ENCODE measurements around the gene CLEC2A. TPM values are rescaled to one million over a fixed set of nuclear protein-coding genes. Genes with fewer than 3 reads are reported as not detected.
"Not testable (repeated sequence)": the region's sequence is repeated elsewhere in the genome, so short reads cannot be mapped to it uniquely, and the experiment has no call there.

The CLEC2A gene, protein sequence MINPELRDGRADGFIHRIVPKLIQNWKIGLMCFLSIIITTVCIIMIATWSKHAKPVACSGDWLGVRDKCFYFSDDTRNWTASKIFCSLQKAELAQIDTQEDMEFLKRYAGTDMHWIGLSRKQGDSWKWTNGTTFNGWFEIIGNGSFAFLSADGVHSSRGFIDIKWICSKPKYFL
- total RNA-seq = not detected

DNA sequence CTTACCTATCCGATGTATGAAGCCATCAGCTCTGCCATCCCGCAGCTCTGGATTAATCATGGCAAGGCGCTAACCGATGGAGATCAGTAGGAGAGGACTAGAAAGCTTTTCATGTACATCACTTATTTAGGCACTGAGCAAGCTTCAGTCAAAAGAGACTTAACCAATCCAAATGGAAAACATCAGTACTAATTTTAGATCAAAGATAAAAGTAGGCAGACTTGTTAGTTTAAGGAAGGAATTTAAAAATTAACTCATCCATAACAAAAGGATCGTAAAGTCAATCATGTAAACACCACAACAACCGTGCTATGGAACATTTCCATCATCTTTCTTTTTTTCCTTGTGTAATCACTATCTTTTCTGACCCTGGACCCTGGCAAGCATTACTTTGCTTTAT lies at the start of gene CLEC2A:
TSS of gene CLEC2A (minus strand) at position 101 of the 400 bp plus-strand sequence. CDS start at position 60, 41 bp downstream.
- ChIA-PET POLR2A (no interaction called here), CTCF (interaction anchor here (1.5 kb wide), 1 partner anchor 118 kb away, joined by 5 read pairs; no protein-coding TSS in a partner anchor)

DNA sequence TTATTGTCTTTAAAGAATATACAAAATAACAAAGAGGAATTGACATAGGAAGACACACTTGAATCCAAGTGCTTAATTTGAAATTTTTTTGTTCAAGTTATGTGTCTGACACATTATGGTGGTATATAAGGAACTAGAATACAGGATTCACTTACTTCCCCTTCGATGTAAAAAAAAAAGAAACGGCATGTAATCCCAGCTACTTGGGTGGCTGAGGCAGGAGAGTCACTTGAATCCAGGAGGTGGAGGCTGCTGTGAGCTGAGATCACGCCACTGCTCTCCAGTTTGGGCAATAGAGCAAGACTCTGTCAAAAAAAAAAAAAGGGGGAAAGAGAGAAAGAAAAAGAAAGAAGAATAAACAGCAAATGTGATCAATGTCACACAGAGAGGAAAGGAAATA lies 48.0 kb upstream of the CLEC2A start:
- ChIA-PET POLR2A (no interaction called here), CTCF (no interaction called here)

DNA sequence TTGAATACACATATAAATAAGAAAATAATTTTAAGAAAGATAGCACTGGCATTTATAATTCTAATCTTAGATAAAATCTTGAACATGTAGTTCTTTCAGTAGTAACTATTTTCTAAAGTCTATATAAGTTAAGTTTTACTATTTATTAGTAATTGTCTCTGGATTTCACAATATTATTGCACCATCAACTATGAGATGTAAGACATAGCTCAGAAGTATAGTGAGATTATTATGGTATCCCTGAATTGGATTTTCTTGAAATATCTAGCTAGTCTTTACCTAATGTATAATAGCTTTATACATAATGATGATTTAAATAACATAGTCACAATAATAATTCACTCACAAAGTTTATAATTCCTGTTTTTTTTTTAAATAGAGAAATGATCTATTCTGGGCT lies 45.7 kb upstream of the CLEC2A start:
- CTCF ChIA-PET = no interaction called here
- POLR2A ChIA-PET = no interaction called here

DNA sequence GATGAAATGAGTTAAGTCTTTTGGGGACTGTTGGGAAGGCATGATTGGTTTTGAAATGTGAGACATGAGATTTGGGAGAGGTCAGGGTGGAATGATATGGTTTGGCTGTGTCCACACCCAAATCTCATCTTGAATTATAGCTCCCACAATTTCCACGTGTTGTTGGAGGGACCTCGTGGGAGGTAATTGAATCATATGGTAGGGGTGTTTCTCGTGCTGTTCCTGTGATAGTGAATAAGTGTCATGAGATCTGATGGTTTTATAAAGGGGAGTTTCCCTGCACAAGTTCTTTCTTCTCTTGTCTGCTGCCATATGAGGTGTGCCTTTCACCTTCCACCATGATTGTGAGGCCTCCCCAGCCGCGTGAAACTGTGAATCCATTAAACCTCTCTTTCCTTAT lies 44.5 kb upstream of the CLEC2A start:
- CTCF ChIA-PET, POLR2A ChIA-PET: not testable (repeated sequence)

DNA sequence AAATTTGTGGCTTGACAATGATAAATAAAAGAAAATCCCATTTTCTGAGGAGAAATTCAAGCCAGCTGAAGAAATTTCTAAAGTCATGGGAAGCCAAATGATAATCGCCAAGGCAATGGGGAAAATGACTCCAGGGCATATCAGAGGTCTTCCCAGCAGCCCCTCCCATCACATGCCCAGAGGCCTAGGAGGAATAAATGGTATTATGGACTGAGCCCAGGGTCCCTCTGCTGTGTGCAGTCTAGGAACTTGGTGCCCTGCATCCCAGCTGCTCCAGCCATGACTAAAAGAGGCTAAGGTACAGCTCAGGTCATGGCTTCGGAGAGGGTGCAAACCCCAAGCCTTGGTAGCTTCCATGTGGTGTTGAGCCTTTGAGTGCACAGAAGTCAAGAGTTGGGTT lies 43.4 kb upstream of the CLEC2A start:
- POLR2A ChIA-PET = no interaction called here
- CTCF ChIA-PET = no interaction called here

DNA sequence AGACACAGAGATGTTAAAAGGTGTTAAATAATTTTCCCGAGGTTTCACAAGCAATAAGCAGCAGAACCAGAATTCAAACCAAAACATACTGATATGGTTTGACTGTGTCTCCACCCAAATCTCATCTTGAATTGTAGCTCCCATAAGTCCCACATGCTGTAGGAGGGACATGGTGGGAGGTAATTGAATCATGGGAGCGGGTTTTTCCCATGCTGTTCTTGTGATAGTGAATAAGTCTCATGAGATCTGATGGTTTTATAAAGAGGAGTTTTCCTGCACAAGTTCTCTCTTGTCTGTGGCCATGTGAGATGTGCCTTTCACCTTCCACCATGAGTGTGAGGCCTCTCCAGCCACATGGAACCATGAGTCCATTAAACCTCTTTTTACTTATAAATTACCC lies 42.6 kb upstream of the CLEC2A start:
- POLR2A ChIA-PET, CTCF ChIA-PET: not testable (repeated sequence)

DNA sequence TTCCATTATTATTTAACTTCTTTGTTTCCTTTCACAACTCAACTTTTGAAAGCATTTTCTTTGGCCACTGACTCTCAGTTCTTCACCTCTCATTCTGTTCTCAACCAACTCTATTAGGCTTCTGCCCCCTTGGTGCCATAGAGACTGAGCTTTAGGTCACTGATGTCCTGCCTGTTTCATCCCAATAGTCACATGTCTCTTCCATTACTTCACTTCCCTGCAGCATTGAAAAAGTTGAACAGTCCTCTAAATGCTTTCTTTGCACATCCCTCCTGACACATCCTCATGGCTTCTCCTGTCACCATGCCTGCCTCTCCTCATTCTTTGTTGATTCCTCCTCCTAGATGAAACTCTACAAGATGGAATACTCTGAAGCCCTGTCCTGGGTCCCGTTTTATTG lies 41.8 kb upstream of the CLEC2A start:
- ChIA-PET CTCF (no interaction called here), POLR2A (no interaction called here)

DNA sequence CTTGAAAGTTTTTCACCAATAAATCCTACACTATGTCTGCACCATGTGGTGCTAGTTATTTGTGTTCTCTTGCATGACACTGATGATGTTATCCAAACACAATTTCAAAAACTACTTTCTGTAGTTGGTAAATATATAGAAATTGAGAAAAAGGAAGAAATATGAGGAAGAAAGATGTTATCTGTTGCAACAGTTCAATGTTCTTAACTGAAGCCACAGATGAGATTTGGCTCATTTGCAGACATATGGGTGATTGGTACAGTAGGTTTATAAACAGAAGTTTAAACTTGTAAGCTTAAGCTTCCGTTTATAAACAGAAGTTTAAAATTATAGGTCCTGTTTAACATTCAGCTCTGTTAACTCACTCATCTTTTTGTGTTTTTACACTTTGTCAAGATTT lies 39.0 kb upstream of the CLEC2A start, which contains the start of gene CLEC12A:
TSS of gene CLEC12A (plus strand) at position 229 of the 400 bp plus-strand sequence. CDS start 188 bp downstream, outside the sequence.
- ChIA-PET POLR2A (no interaction called here), CTCF (no interaction called here)

DNA sequence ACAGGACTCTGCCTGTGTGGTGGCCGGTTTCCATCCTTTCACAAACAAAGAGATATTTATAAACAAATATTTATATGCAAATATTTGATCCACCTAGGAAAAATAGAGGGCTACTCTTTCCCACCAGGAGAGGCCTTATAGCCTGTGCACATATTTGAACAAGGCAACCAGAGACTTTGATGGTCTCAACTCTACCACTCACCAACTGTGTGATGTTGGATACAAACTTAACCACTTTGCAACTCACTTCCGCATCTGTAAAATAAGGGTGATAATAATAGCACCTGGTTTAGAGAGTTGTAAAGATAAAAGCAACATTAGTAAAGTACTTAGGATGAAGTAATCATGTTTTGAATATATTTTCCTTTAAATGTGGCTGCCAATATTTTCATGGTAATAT lies 37.5 kb upstream of the CLEC2A start:
- CTCF ChIA-PET = no interaction called here

DNA sequence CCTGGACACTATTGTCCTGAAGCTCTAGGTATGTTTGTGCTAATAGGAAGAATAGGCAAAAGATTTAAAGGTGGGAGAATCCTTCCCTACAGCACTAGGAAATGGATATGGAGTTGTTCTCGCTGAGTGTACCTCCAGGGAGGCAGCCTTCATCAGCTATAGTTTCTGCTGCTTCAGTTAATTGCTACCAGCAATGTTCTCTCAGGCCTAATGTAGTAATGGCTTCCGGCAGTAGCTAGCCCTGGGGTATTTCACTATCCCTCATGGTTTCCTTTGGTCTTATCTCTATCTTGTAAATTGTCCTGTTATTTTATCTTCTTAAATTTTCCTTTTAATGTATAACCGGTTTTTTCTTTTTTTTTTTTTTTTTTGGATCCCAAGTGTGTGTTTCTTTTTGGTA lies 29.7 kb upstream of the CLEC2A start:
- CTCF ChIA-PET = interaction anchor here (0.6 kb wide), 1 partner anchor 1053 kb away, joined by 3 read pairs; no protein-coding TSS in a partner anchor
- POLR2A ChIA-PET = no interaction called here

More for the DNA sequence above, 37.5 kb upstream of the CLEC2A start:
- POLR2A ChIA-PET = no interaction called here

DNA sequence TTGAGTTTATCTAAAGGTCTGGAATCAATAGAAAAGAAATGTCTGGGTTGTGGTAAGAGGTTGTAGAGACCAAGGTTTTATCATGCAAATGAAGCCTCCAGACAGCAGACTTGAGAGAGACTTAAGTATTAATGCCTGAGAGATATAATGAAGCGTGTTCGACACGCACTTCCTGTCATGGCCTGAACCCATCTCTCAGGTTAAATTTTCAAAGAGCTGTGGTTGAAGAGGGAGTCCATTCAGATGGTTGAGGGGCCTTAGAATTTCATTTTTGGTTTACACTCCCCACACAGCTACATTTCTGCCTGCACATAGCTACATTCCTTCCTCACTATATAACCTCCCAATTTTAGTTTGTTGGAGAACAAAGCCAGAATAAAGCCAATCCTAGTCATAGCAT lies 28.9 kb upstream of the CLEC2A start:
- ChIA-PET POLR2A (no interaction called here), CTCF (no interaction called here)

DNA sequence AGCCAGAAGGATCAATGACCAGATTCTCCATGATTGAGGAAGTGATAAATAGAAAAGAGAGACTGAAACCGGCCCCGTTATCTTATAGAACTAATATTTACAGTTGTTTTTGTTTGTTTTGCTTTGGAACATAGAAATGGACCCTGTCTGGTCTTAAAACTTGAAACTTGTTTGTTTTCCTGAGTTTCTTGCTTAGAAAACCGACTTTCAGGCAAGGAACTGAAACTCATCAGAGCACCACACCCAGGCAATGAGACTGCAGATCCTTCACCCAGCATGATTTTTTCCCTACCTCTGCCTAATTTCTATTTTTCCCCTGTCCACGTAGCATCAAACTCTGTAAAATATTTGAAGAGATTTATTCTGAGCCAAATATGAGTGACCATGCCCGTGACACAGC lies 28.4 kb upstream of the CLEC2A start:
- ChIA-PET CTCF (no interaction called here), POLR2A (no interaction called here)

DNA sequence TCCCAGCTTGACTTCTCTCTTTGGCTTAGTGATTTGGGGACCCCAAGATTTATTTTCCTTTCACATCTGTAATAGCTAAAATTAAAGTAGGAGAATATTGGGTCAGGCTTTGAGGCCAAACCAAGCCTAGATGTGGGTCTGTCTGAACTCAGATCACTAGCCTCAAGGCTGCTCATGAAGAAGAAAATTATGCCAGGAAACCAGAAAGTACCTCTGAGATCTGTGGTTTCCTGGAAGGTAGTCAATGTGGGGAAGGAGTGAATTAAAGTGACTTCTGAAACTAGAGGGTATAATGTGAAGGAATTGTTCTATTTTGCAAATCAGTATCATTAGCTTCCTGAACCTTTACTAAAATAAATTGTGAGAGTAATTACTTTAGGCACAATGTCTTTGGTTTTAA lies 25.7 kb upstream of the CLEC2A start:
- CTCF ChIA-PET = no interaction called here
- POLR2A ChIA-PET = no interaction called here

DNA sequence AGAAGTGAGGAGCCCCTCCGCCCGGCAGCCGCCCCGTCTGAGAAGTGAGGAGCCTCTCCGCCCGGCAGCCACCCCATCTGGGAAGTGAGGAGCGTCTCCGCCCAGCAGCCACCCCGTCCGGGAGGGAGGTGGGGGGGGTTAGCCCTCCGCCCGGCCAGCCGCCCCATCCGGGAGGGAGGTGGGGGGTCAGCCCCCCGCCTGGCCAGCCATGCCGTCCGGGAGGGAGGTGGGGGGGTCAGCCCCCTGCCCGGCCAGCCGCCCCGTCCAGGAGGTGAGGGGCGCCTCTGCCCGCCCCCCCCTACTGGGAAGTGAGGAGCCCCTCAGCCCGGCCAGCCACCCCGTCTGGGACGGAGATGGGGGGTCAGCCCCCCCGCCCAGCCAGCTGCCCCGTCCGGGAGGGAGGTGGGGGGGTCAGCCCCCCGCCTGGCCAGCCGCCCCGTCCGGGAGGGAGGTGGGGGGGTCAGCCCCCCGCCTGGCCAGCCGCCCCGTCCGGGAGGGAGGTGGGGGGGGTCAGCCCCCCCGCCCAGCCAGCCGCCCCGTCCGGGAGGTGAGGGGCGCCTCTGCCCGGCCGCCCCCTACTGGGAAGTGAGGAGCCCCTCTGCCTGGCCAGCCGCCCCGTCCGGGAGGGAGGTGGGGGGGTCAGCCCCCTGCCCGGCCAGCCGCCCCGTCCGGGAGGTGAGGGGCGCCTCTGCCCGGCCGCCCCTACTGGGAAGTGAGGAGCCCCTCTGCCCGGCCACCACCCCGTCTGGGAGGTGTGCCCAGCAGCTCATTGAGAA lies 21.0 kb upstream of the CLEC2A start:
- CTCF ChIA-PET = not testable (repeated sequence)

DNA sequence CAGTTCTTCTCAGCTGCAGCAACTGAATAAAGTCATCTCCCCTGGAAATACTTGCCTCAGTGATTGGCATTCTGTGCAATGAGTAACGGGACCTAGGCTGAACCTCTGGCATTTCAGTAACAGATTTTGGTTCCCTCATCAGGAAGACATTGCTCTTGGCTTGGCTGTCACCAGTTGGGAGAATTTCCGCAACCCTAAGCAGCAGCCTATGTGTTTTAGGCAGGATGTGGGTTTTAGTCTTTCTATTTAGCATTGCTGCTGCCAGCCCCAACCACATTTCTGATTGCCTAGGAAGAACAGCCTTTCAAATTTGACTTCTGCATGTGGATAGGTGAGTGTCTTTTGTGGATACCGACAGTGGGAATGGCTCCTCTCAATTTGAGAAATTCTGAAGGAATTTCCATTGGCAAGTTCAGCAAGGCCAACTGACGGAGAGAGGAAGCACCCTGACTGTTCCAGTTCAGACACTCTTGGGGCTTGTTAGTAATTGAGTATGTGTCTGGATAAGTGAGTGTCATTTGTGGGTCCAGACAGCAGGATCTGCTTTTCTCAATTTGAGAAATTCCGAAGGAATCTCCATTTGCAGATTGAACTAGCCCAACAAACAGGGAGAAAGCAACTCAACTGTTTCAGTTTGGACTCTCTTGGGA lies 19.0 kb upstream of the CLEC2A start:
- ChIA-PET CTCF (no interaction called here), POLR2A (no interaction called here)

More for the DNA sequence above, 21.0 kb upstream of the CLEC2A start:
- POLR2A ChIA-PET = not testable (repeated sequence)

DNA sequence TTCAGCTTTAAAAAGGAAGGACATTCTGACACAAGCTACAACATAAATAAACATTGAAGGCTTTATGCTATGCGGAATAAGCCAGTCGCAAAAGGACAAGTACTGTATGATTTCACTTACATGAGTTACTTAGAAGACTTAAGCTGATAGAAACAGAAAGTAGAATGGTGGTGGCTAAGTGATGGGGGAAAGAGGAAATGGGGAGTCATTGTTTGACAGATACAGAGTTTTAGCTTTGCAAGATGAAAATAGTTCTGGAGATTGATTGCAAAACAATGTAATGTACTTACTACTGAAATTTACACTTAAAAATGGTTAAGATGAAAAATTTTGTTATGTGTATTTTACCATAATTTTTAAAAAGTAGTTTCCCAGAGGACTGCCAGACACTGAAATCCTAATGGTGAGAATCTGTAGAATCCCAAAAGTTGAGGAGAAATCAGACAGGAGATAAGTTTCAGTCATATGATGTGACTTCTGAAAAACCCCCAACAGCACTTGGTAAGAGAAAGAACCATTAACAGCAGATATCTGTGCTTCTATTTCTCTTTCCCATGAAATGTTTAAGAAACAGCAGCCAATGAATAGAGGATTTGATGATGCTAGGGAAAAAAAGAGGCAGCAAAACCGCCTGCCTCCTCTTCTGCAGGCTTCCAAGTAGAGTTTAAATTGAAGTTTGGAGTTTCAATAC lies 16.6 kb upstream of the CLEC2A start:
- CTCF ChIA-PET = no interaction called here

DNA sequence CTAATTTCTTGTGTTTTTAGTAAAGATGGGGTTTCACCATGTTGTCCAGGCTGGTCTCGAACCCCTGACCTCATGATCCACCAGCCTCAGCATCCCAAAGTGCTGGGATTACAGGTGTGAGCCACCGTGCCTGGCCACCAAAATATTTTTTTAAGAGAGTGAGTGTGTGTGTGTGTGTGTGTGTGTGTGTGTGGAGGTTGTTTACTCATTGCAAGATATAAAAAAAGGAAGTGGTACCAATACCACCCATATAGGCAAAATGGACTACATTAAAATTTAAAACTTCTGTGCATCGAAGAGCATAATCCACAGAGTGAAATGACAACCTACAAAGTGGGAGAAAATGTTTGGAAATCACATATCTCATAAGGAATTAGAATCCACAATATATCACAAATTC lies 15.5 kb upstream of the CLEC2A start:
- ChIA-PET CTCF (interaction anchor here (1.3 kb wide), 1 partner anchor 198 kb away, joined by 6 read pairs; no protein-coding TSS in a partner anchor), POLR2A (no interaction called here)

More for the DNA sequence above, 16.6 kb upstream of the CLEC2A start:
- POLR2A ChIA-PET = no interaction called here

DNA sequence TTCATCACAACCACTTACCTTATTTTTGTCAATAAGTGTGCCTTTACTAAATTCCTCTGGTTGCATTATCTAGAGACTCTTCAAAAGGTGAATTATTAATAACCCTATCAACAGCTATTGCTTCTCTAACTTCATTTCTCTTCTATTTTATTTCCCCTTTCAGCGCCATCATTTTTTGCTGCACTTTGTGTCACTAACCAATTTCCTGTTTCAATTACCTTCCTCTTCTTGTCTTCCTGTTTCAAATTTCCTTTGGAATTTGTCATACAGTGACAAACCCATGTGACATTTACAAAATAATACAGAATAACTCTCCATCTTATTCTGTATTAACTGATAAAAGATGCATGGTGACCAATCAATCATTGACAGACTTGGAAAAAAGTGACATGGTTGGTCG lies 12.2 kb upstream of the CLEC2A start:
- POLR2A ChIA-PET = no interaction called here
- CTCF ChIA-PET = interaction anchor here (1.3 kb wide), 1 partner anchor 20 kb away, joined by 3 read pairs; no protein-coding TSS in a partner anchor

DNA sequence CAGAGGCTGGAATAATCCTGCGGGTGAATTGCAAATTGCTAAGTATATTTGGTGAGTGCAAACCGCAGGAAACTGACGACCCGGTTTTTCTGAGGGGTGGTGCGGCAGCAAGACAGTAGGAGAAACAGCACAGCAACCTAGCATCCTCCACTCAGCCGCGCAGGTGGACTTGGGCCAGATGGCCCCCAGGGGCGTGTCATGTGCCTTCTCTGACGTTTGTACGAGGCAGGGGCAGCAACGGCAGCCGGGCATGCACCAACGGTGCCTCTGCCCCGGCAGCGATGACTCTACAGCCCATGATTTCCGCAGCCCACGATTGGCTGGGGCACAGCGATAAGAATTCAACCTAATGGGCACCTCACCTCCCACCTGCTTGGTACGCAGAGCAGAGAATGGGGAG lies 11.1 kb upstream of the CLEC2A start:
- ChIA-PET CTCF (interaction anchor here (1.3 kb wide), 1 partner anchor 19 kb away, joined by 3 read pairs; no protein-coding TSS in a partner anchor), POLR2A (no interaction called here)

DNA sequence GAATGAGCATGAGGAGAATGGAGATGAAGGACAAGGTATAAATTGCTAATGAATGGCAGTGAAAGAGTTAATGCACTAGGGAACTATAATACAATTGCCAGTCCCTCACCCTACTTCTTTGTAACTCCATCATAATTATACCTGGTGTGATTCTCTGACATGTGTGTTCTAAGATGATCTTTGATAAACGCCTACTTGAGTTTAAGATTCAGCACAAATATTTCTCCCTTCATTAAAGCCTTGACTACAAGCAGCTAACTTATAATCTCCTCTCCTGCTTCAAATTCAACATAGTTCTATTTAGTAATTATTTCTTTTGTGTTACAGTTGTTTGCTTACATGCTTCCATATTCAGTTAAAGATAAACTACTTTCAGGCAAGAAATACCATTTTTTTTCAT lies 9.7 kb upstream of the CLEC2A start:
- ChIA-PET CTCF (no interaction called here), POLR2A (no interaction called here)
